ENCODE measurements around the gene B3GNT8. TPM values are rescaled to one million over a fixed set of nuclear protein-coding genes. Genes with fewer than 3 reads are reported as not detected.

Gene B3GNT8
- total and polyA plus RNA-seq, 2 of the 8 experiments (the other 6 are each of a cell fraction or from before 2014, with no cell fraction given), result 0.67 to 0.86 TPM

GRCh38 chr19:41411100-41411967 is 15.8 kb downstream of the B3GNT8 start (continued):
- TF ChIP-seq, protein P1, sequence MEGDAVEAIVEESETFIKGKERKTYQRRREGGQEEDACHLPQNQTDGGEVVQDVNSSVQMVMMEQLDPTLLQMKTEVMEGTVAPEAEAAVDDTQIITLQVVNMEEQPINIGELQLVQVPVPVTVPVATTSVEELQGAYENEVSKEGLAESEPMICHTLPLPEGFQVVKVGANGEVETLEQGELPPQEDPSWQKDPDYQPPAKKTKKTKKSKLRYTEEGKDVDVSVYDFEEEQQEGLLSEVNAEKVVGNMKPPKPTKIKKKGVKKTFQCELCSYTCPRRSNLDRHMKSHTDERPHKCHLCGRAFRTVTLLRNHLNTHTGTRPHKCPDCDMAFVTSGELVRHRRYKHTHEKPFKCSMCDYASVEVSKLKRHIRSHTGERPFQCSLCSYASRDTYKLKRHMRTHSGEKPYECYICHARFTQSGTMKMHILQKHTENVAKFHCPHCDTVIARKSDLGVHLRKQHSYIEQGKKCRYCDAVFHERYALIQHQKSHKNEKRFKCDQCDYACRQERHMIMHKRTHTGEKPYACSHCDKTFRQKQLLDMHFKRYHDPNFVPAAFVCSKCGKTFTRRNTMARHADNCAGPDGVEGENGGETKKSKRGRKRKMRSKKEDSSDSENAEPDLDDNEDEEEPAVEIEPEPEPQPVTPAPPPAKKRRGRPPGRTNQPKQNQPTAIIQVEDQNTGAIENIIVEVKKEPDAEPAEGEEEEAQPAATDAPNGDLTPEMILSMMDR (IDR thresholded peaks at IDR 0.05; ENCODE audit: control extremely low read depth in 1 of 3, insufficient read depth in 1 of 3, low read depth in 1 of 3, low read length in 3 of 3), result no peak
- TF ChIP-seq BRCA1 (IDR thresholded peaks at IDR 0.05; ENCODE audit: low read depth, low read length), result no peak
- TF ChIP-seq HDAC2 (IDR thresholded peaks at IDR 0.05; ENCODE audit: borderline replicate concordance in 1 of 2, low read depth in 2 of 2, low read length in 2 of 2), result no peak
- TF ChIP-seq KDM4A (IDR thresholded peaks at IDR 0.05; ENCODE audit: low read depth, low read length, severe bottlenecking), result no peak
- no peak for TF ChIP-seq RNF2 (IDR thresholded peaks at IDR 0.05; ENCODE audit: borderline replicate concordance, low read depth, low read length, missing control alignments, poor library complexity, severe bottlenecking)
- TF ChIP-seq BACH1 (IDR thresholded peaks at IDR 0.05; ENCODE audit: low read length), result no peak

Data from H1 (cell line).